Peyer's patch (tissue), 4 donors: ENCODE data around the gene ZNF283. TPM values are rescaled to one million over a fixed set of nuclear protein-coding genes. Genes with fewer than 3 reads are reported as not detected.
A peak's percentile ranks its signal among the peaks of the same experiment; 100 is the strongest.
"Not testable (repeated sequence)": the region's sequence is repeated elsewhere in the genome, so short reads cannot be mapped to it uniquely, and the experiment has no call there.

Experiments used
- DNase-seq, 3 donors: peaks; one replicate each; pipeline ENCODE4 v3.0.0-alpha.2; 2017 to 2019
- H3K27ac ChIP-seq, 4 donors: fragments of 200-600 bp; sonication (generic); one replicate each; pipeline ENCODE4 v1.5.1; 2016 to 2019
- H3K27me3 ChIP-seq, 2 donors: fragments of 200-600 bp; sonication (generic); one replicate each; pipeline ENCODE4 v1.5.1; 2019
- H3K36me3 ChIP-seq, 3 donors: fragments of 200-600 bp; sonication (generic); one replicate each; pipeline ENCODE4 v1.5.1; 2016 to 2019
- H3K4me1 ChIP-seq, 4 donors: fragments of 200-600 bp; sonication (generic); one replicate each; pipeline ENCODE4 v1.5.1; 2016 to 2019
- H3K4me3 ChIP-seq, 4 donors: fragments of 200-600 bp; sonication (generic); 1 replicate in 3 of 4; 2 replicates in 1 of 4; pipeline ENCODE4 v1.5.1; 2016 to 2019; ENCODE audit warnings: mild to moderate bottlenecking in 1 of 4
- H3K9me3 ChIP-seq, 4 donors: fragments of 200-600 bp; sonication (generic); one replicate each; pipeline ENCODE4 v1.5.1; 2016 to 2019; ENCODE audit warnings: mild to moderate bottlenecking in 1 of 4
- POLR2A ChIP-seq, 2 donors: fragments of 450-650 bp; IDR thresholded peaks; one replicate each; pipeline ENCODE4 v1.5.1; 2017; ENCODE audit warnings: antibody characterized with exemption in 2 of 2, mild to moderate bottlenecking in 2 of 2, moderate library complexity in 2 of 2
- total RNA-seq, 4 donors: library from RNA; depleted of rRNA; stranded (reverse); fragments of >200 nt; gene quantifications; one replicate each; pipeline ENCODE4 v1.1.0, GENCODE V29; 2016
- TF ChIP-seq, protein P1 (sequence below), 6 experiments: fragments of 450-650 bp in 4 of 6; fragments of 200-600 bp in 2 of 6; sonication (generic) in 1 of 6; IDR thresholded peaks; one replicate each; pipeline ENCODE4 v1.5.1; 2017 to 2019; ENCODE audit warnings: antibody characterized with exemption in 6 of 6, mild to moderate bottlenecking in 3 of 6, moderate library complexity in 1 of 6

The ZNF283 gene
- total RNA-seq, 4 donors from 2014 or later = 5.4 to 22.1 (median 11.8) TPM

DNA sequence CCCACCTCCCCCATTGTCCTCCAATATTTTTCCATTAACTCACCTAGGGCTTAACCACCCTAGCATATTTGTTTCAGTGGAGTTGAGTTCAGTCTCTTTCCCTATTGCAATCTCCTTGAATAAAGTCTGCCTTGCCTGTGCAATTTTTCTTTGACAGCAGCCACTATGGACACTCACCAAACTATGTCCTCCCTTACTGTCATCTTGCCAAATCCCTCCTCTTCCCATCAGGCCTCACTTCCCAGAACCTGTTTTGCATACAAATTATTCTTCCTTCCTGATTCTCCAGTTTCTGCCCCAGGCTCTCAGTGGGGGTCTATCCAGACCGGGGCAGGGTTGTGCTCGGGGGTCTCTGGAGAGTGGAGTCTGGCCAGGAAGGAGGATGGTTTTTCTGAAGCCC, 22.7 kb upstream of the ZNF283 start:
- Histone ChIP-seq H3K4me1 (peaks cover 0 to 4% (median 0%) of the 10 kb centered on the region in 4 donors), H3K9me3 (no peaks in the 10 kb centered on the region), H3K27ac (no peak overlapping the region), H3K4me3 (no peak overlapping the region), H3K36me3 (no peaks in the 10 kb centered on the region), H3K27me3 (no peaks in the 10 kb centered on the region)
- no peak for DNase-seq
- no peak for TF ChIP-seq POLR2A (IDR thresholded peaks at IDR 0.05)
- TF ChIP-seq, protein P1, sequence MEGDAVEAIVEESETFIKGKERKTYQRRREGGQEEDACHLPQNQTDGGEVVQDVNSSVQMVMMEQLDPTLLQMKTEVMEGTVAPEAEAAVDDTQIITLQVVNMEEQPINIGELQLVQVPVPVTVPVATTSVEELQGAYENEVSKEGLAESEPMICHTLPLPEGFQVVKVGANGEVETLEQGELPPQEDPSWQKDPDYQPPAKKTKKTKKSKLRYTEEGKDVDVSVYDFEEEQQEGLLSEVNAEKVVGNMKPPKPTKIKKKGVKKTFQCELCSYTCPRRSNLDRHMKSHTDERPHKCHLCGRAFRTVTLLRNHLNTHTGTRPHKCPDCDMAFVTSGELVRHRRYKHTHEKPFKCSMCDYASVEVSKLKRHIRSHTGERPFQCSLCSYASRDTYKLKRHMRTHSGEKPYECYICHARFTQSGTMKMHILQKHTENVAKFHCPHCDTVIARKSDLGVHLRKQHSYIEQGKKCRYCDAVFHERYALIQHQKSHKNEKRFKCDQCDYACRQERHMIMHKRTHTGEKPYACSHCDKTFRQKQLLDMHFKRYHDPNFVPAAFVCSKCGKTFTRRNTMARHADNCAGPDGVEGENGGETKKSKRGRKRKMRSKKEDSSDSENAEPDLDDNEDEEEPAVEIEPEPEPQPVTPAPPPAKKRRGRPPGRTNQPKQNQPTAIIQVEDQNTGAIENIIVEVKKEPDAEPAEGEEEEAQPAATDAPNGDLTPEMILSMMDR (IDR thresholded peaks at IDR 0.05) = no peak

DNA sequence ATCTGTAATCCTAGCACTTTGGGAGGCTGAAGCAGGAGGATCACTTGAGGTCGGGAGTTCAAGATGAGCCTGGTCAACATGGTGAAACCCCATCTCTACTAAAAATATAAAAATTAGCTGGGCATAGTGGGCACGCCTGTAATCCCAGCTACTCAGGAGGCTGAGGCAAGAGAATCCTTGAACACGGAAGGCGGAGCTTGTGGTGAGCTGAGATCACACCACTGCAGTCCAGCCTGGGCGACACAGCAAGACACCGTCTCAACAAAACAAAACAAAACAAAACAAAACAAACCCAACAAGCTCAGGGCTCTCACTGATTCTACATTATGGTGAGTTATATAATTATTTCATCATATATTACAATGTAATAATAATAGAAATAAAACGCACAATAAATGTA, 20.7 kb upstream of the ZNF283 start:
- not testable (repeated sequence) for H3K4me3 ChIP-seq, H3K27ac ChIP-seq, H3K27me3 ChIP-seq, H3K36me3 ChIP-seq, H3K9me3 ChIP-seq, H3K4me1 ChIP-seq, DNase-seq

- Histone ChIP-seq H3K27me3 (no peaks in the 10 kb centered on the region), H3K36me3 (no peaks in the 10 kb centered on the region), H3K4me3 (no peak overlapping the region), H3K4me1 (no peaks in the 10 kb centered on the region), H3K9me3 (no peaks in the 10 kb centered on the region), H3K27ac (no peak overlapping the region)
- DNase-seq = no peak
- TF ChIP-seq POLR2A (IDR thresholded peaks at IDR 0.05) = no peak
- TF ChIP-seq, protein P1 (IDR thresholded peaks at IDR 0.05) = no peak
Observed at GRCh38 chr19:43806848-43807247, 20.3 kb upstream of the ZNF283 start.

DNA sequence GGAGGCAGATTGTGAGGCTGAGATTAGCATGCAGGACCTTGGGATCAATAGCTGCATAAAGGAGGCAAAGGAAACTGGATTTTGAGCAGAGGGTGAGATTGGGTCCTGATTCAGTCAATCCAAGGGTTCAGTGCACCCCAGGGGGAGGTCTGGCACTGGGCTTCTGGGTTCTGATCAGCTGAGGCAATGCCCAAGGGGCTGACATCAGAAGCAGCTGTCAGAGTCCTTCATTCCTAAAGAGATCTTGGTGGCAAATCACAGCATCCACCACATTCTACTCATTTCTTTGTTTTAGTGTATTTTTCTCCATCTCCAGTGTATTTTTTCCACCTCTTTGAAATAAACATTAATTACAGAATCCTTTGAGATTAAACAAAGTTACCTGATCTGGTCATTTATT, 19.5 kb upstream of the ZNF283 start:
- TF ChIP-seq, protein P1 (IDR thresholded peaks at IDR 0.05) = no peak
- TF ChIP-seq POLR2A (IDR thresholded peaks at IDR 0.05) = no peak
- no peaks in the 10 kb centered on the region for H3K4me1 ChIP-seq
- no peaks in the 10 kb centered on the region for H3K27me3 ChIP-seq
- no peaks in the 10 kb centered on the region for H3K9me3 ChIP-seq
- no peak for DNase-seq
- H3K36me3 ChIP-seq = no peaks in the 10 kb centered on the region
- no peak overlapping the region for H3K4me3 ChIP-seq
- H3K27ac ChIP-seq = no peak overlapping the region

DNA sequence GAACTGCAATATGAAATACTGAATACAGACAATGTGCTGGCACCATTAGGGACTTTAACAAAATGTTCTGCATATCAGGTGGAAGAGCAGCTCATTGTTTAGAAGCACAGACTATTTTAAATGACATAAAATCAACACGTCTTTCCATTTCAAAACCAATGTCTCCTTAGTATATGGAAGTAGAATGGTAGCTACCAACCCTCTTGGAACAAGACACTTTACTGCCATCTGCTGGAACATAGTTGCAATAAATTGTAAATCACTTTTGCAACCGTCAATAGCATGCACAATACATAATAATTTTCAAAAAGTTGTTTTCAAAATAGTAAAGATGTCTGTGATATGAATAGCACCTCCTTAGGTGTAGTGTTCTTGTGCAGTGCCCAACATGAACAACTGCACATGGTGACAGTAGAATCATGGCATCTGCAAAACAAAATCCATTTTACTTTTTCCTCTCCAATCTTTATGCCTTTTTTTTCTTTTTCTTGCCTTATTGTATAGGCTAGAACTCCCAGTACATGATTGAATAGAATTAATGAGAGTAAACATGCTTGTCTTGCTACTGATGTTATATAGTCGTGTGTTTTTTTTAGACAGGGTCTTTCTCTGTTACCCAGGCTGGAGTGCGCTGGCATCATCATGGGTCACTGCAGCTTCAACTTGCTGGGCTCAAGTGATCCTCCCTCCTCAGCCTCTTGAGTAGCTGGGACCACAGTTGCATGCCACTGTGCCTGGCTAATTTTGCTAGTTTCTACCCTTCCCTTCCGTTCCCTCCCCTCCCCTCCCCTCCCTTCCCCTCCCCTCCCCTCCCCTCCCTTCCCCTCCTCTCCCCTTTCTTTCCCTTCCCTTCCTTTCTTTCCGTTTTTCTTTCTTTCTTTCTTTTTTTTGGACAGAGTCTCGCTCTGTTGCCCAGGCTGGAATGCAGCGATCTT, 17.1 kb upstream of the ZNF283 start:
- H3K36me3 ChIP-seq = no peaks in the 10 kb centered on the region
- no peak for DNase-seq
- H3K9me3 ChIP-seq = no peaks in the 10 kb centered on the region
- H3K27ac ChIP-seq = no peak overlapping the region
- no peaks in the 10 kb centered on the region for H3K27me3 ChIP-seq
- H3K4me3 ChIP-seq = no peak overlapping the region
- TF ChIP-seq, protein P1 (IDR thresholded peaks at IDR 0.05) = peak; percentile 19 to 72 (median 60)
- TF ChIP-seq POLR2A (IDR thresholded peaks at IDR 0.05) = no peak
- no peaks in the 10 kb centered on the region for H3K4me1 ChIP-seq

- Histone ChIP-seq H3K4me1 (no peaks in the 10 kb centered on the region), H3K27ac (no peak overlapping the region), H3K27me3 (no peaks in the 10 kb centered on the region), H3K9me3 (no peaks in the 10 kb centered on the region), H3K4me3 (no peak overlapping the region), H3K36me3 (no peaks in the 10 kb centered on the region)
- no peak for DNase-seq
- no peak for TF ChIP-seq POLR2A (IDR thresholded peaks at IDR 0.05)
- TF ChIP-seq, protein P1 (IDR thresholded peaks at IDR 0.05) = no peak
Observed at GRCh38 chr19:43811837-43812236, 15.3 kb upstream of the ZNF283 start.
